Activated naive CD4-positive, alpha-beta T cell treated with anti-CD3 and anti-CD28 coated beads, Interleukin-2, amount 50 U/mL, for 72 hours (primary cell): ENCODE results near the gene ESYT3. TPM values are rescaled to one million over a fixed set of nuclear protein-coding genes. Genes with fewer than 3 reads are reported as not detected.
A peak's percentile ranks its signal among the peaks of the same experiment; 100 is the strongest.

Experiments used
- ATAC-seq, 2 donors: fragments of 150-1000 bp; cut with Tn5 transposase; 2 replicates each; pipeline ENCODE4 v1.10.0; 2021; ENCODE audit warnings: mild to moderate bottlenecking in 2 of 2, moderate library complexity in 2 of 2
- DNase-seq, 2 donors: peaks; one replicate each; pipeline ENCODE4 v3.0.0; 2021 to 2022; ENCODE audit warnings: low spot score in 2 of 2
- H3K27ac Mint-ChIP-seq, 2 donors: one replicate each; pipeline ENCODE4 v1.8.0; 2022; ENCODE audit warnings: mild to moderate bottlenecking in 2 of 2, mixed read lengths in 2 of 2
- H3K36me3 Mint-ChIP-seq, 2 donors: one replicate each; pipeline ENCODE4 v1.8.0; 2022; ENCODE audit warnings: mixed read lengths in 2 of 2
- H3K9me3 Mint-ChIP-seq, 2 donors: one replicate each; pipeline ENCODE4 v1.8.0; 2022; ENCODE audit warnings: mixed read lengths in 2 of 2
- total RNA-seq, 2 donors: library from RNA; stranded (reverse); gene quantifications; one replicate each; pipeline ENCODE4 v1.2.3, GENCODE V29; 2022

The ESYT3 gene, protein sequence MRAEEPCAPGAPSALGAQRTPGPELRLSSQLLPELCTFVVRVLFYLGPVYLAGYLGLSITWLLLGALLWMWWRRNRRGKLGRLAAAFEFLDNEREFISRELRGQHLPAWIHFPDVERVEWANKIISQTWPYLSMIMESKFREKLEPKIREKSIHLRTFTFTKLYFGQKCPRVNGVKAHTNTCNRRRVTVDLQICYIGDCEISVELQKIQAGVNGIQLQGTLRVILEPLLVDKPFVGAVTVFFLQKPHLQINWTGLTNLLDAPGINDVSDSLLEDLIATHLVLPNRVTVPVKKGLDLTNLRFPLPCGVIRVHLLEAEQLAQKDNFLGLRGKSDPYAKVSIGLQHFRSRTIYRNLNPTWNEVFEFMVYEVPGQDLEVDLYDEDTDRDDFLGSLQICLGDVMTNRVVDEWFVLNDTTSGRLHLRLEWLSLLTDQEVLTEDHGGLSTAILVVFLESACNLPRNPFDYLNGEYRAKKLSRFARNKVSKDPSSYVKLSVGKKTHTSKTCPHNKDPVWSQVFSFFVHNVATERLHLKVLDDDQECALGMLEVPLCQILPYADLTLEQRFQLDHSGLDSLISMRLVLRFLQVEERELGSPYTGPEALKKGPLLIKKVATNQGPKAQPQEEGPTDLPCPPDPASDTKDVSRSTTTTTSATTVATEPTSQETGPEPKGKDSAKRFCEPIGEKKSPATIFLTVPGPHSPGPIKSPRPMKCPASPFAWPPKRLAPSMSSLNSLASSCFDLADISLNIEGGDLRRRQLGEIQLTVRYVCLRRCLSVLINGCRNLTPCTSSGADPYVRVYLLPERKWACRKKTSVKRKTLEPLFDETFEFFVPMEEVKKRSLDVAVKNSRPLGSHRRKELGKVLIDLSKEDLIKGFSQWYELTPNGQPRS
- total RNA-seq, result under 1 TPM; 0.14 to 0.35 TPM

DNA sequence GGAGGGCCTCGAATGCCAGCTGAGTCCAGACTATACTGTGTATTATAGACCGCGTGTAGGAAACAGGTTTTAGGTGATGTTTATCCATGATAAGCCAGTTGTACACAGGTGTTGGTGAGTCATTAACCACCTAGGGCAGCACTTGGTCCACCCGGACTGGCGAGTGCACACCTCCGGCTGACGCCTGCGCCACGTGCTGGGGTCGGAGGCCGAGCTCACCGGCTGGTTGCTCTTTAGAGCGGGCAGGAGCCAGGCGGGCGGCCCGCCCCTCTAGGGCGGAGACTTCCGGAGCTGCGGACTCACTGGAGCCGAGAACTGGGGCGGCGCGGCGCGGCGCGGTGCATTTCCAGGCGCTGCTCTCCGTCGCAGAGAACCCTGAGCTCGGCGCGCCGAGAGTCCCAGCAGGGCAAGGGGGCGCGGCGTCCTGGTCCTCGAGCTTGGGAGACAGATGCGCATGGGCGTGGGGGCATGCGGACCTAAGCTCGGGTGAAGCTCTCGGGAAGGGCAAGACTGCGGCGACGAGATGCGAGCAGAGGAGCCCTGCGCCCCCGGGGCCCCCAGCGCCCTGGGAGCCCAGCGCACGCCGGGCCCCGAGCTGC lies at the start of gene ESYT3:
ESYT3 (plus strand) TSS at position 341 of the 599 bp plus-strand sequence; CDS start at position 524, 183 bp downstream.
- peak; percentile 85 to 93 for ATAC-seq
- H3K36me3 Mint-ChIP-seq, result no peaks in the 10 kb centered on the region
- no peak within 1 kb of the TSS for H3K27ac Mint-ChIP-seq
- no peaks in the 10 kb centered on the region for H3K9me3 Mint-ChIP-seq
- peak in 1 of 2 donors; percentile 67 for DNase-seq

DNA sequence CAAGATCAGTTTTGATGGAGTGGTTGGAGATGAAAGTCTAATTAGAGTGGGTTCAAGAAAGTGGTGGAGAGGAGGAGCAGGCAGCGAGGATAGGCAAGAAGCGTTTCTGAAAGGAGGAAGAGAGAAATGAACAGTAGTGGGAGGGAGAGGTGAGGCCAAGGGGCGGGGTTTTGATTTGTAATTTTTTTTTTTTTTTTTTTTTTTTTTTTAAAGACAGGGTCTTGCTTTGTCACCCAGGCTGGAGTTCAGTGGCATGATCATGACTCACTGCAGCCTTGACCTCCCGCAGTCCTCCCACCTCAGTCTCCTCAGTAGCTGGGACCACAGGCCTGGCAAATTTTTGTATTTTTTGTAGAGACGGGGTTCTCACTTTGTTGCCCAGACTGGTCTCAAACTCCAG lies 49.4 kb upstream of the ESYT3 start:
- Mint-ChIP-seq H3K36me3 (no peaks in the 10 kb centered on the region), H3K27ac (no peak overlapping the region), H3K9me3 (no peaks in the 10 kb centered on the region)
- no peak for ATAC-seq
- no peak for DNase-seq

DNA sequence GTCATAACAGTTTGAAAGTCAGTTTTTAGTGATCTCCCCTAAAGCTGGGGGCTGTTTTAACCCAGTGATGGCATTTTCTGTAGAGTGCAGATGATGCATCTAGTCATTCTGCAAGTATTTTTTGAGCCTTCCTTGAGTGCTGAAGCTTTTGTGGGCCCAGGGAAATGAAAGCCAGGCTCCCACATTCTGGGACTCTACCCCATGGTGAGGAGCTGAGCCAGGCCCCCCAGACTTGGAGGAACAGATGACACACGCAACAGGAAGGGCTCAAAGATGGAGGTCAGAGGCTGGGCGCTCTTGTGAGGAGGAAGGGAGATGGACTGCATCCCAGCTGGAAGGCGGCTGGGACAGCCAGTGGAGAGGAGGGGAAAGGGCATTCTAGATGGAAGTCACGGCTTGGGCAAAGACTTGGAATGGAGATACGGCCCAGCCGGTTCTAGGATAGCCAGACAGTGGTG lies 45.2 kb upstream of the ESYT3 start:
- no peak overlapping the region for H3K27ac Mint-ChIP-seq
- ATAC-seq, result peak in 1 of 2 donors; percentile 64
- no peaks in the 10 kb centered on the region for H3K9me3 Mint-ChIP-seq
- H3K36me3 Mint-ChIP-seq, result no peaks in the 10 kb centered on the region
- DNase-seq, result no peak

DNA sequence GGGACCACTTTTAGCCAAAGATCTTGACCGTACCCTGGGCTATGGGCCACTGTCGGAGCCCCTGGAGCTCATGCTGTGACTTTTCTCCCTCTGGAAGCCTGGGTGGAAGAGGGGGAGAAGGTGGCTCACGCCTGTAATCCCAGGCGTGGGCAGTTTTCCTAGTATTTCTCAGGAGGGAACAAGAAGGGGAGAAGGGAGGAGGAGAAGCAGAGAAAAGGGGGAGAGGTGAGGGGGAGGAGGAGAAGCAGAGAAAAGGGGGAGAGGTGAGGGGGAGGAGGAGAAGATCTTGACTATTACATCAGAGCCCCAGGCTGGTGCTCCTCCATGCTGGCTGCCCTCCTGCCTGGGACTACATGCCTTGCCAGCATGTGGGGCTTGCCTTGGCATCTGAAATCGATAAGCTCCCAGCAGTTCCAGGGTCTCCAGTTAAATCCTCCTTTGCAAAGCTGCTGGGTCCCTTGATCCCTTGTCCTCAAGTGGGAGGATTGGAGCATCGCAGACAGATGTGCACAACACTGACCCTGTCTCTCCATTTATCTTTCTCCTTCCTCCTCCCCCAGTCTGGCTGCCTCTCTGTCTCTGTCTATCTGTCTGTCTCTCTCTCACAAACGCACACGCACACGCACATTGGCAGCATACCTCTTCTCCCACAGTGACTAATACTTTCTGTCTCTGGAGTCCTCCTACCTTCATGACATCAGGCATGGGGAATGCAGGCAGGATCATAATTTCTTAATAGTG lies 44.4 kb upstream of the ESYT3 start:
- Mint-ChIP-seq H3K36me3 (no peaks in the 10 kb centered on the region), H3K27ac (no peak overlapping the region), H3K9me3 (no peaks in the 10 kb centered on the region)
- ATAC-seq (no peak), DNase-seq (no peak)

DNA sequence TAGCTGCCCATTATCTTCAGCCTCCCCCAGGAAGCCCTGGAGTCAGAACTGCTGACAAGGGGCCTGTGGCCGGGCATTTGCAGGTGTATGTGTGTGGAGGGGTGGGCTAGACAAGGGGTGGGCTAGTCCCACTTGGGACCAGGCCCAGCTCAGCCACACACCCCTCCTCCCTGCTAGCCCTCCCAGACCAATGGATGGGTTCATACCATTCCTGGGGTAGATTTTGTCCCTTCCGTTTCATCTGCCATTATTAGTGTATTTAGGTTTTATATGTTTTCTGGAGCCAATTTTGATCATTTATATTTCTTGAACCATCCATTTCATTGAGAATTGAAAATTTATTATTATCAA lies 43.9 kb upstream of the ESYT3 start:
- DNase-seq (no peak), ATAC-seq (no peak)
- Mint-ChIP-seq H3K27ac (no peak overlapping the region), H3K36me3 (no peaks in the 10 kb centered on the region), H3K9me3 (no peaks in the 10 kb centered on the region)

DNA sequence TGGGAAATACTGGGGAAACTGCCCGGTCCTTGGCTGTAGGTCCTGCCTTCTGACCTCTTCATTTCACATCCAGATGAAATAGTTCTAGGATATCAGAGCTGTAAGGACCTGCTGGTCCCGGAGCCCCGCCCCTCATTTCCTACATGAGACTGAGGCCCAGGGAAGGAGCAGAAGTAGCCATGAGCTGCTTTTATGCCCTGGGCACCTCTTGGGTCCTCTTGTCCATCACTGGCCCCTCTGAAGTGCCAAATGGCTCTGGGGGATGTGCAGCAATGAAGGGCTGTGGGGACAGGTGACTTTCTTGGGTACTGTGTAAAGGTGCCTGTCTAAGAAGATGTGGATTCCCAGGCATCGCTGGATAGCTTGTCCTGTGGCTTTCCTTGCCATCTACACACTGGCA lies 40.3 kb upstream of the ESYT3 start:
- no peak for ATAC-seq
- DNase-seq, result no peak
- Mint-ChIP-seq H3K36me3 (no peaks in the 10 kb centered on the region), H3K9me3 (no peaks in the 10 kb centered on the region), H3K27ac (no peak overlapping the region)

DNA sequence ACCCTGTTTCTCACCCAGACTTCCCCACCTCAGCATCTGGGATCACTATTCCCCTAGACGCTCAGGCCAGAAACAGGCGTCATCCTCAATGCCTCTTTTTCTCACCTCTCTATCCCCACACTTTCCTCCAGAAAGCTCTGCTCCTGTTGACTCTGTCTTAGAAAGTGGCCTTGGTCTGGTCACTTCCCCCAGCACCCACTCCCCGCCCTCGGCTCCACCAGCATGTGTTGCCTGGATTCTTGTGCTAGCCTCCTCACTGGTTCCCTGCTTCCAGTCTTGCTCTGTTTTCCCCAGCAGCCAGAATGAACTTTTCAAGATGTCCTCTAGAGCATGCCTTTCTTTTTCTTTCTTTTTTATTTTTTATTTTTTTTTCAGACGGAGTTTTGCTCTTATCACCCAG lies 39.7 kb upstream of the ESYT3 start:
- ATAC-seq (no peak), DNase-seq (no peak)
- Mint-ChIP-seq H3K36me3 (no peaks in the 10 kb centered on the region), H3K27ac (no peak overlapping the region), H3K9me3 (no peaks in the 10 kb centered on the region)

DNA sequence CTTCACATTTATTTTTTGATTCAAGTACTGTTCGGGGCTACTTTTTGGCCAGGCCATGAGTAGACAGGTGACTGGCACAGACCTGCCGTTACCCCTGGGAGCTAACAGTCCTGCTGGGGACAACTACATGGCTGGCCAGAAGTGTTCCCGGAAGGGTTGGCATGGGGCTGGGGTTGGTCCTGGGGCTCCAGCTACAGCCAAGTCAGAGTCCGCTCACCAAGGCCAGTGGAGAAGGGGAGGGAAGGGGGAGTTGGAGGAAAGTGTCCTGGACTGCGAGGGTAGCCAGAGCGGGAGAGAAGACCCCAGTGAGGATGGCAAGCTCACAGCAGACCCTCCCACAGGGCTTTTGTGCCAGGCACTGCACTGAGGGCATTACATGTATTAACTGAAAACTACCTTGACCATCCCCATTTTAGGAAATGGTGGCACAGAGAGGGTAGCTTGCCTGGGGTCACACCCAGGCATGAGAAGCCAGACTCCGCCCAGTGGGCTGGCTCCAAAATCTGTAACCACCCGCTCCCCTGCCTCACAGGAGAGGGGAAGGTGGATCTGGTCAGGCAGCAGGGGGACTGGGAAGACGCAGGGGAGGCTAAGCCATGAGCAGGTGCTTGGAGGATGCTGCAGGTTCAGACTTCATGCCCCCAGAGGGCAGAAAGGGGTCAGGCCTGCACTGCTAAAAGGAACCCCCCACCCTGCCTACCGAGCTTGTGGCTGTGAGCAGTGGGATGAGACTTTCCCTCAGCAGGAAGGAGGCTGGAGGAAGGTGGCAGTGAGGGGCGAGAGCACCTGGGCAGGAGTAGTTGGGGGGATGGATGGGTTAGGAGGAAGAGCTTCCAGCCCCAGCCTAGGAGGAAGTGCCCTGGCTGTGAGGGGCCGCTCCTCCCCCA lies 38.3 kb upstream of the ESYT3 start:
- ATAC-seq (no peak), DNase-seq (no peak)
- Mint-ChIP-seq H3K36me3 (no peaks in the 10 kb centered on the region), H3K9me3 (no peaks in the 10 kb centered on the region), H3K27ac (peak overlapping the region in 1 of 2 donors; percentile 81)

DNA sequence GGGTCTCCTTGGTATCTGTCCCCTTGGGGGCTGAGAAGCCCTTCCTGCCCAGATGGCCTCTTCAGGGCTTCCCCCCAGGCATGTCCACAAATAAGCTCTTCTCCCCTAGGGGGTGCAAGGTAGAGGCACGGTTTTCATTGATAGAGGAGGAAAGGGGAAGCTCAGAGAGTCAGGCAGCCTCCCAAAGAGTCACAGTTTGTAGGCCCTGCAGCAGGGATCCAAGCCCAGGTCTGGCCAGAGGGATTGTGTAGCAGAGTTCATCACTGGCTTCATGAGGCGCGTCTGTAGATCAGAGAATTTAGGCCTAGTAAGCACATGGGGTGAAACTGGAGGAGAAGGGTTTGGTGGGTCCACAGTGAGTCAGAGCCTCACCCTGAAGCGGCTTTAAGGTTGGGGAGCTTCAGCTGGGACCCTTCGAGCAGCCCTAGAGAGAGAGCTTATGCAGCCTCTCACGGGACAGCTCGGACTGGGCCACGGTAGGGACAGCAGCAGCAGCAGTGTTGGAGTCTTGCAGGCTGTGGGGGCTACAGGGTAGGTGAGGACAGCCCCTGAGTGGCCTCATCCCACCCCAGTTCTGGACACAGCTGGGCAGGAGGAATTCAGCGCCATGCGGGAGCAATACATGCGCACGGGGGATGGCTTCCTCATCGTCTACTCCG lies 37.5 kb upstream of the ESYT3 start:
- H3K27ac Mint-ChIP-seq, result peak overlapping the region in 1 of 2 donors; percentile 81
- ATAC-seq (no peak), DNase-seq (no peak)
- no peaks in the 10 kb centered on the region for H3K36me3 Mint-ChIP-seq
- no peaks in the 10 kb centered on the region for H3K9me3 Mint-ChIP-seq

DNA sequence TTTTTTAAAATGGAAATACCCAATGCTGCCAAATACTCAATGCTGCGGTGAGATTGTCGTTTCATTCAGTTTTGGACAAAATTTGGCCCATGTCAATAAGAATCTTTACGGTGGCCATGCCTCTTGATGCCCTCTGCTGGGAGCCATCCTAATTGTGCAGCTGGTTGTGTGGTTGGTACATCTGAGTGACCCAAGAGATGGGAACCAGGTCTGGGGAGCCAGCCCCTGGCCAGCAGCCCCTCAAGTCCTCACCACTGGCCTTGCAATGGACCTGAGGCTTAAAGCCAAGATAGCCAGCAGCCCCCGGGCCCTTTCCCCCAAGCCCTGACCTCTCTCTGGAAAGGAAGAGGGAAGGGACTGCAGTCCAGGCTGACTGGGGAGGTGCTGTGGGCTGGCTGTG lies 36.4 kb upstream of the ESYT3 start:
- no peak for ATAC-seq
- no peaks in the 10 kb centered on the region for H3K36me3 Mint-ChIP-seq
- no peak overlapping the region for H3K27ac Mint-ChIP-seq
- H3K9me3 Mint-ChIP-seq, result no peaks in the 10 kb centered on the region
- DNase-seq, result no peak

DNA sequence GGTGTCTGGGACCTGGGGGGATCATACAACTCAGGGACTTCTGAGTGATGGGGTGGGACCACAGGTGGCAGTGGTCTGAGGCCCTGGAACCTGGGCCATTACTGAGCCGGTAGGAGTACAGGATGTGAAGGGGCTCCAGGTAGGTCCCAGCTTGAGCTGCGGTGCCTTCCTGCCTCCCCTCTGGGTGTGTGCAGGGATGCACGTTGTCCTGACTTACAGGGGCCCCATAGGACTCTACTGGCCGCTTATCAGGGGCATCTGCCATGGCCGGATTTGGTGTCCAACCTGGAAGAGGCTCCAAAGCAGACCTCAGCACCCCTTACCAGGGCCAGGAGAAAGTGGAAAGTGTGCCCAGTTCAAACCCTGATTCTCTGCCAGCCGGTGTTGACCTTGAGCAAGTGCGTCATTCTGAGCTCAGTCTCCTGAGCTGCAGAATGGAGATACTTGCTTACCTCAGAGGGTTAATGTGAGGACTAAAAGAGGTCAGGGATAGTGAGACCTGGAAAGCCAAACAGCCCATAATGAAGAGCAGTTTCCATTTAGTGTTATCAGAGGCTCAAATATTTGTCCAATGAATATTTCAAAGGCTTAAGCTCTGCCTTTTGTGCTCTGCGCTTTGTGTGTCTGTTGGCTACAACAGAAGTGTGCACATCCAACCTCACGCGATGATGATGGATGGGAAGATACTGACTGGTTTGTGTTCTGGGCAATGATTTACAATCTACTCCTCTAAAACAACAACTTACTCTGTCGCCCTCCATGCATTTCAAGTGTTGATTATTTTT lies 35.4 kb upstream of the ESYT3 start:
- H3K27ac Mint-ChIP-seq, result no peak overlapping the region
- no peak for ATAC-seq
- no peaks in the 10 kb centered on the region for H3K9me3 Mint-ChIP-seq
- no peak for DNase-seq
- no peaks in the 10 kb centered on the region for H3K36me3 Mint-ChIP-seq

DNA sequence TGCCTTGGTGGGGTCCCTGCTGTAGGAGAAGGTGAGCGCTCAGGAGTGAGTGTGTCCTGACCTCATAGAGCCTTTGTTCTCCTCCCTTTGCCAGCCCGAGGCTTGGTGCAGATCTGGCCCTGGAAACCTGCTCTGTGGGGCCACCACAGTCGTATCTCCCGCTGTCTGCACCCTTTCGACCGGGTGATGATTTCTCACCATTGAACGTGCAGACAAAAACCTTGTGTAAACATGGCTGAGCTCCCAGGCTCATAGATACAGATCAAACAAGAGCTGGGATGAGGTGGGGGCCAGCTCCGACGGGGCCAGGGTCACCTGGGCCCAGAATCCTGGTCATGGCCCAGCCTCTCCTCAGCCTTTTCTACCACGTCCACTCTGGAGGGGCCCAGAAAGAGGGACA lies 34.6 kb upstream of the ESYT3 start:
- Mint-ChIP-seq H3K9me3 (no peaks in the 10 kb centered on the region), H3K27ac (no peak overlapping the region), H3K36me3 (no peaks in the 10 kb centered on the region)
- ATAC-seq (no peak), DNase-seq (no peak)

DNA sequence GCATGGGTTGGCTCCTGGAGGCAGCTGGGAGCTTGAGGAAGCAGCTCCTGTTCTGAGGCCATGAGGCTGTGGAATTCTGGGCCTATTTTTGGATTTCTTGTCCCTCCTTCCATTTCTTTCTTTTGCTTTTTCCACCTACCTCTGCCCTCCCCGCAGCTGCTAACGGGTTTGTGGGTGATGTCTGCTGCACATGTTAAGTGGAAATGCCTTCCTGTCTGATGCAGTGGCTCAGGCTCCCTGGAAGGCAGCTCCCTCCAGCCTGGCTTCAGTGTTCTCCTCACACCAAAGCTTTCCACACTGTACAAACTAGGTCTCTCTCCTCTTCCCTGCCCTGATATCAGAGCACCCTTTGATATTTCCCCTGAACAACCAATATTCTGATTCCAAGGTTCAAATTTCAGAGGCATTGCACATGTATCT lies 33.8 kb upstream of the ESYT3 start:
- ATAC-seq (no peak), DNase-seq (no peak)
- Mint-ChIP-seq H3K27ac (no peak overlapping the region), H3K36me3 (no peaks in the 10 kb centered on the region), H3K9me3 (no peaks in the 10 kb centered on the region)

DNA sequence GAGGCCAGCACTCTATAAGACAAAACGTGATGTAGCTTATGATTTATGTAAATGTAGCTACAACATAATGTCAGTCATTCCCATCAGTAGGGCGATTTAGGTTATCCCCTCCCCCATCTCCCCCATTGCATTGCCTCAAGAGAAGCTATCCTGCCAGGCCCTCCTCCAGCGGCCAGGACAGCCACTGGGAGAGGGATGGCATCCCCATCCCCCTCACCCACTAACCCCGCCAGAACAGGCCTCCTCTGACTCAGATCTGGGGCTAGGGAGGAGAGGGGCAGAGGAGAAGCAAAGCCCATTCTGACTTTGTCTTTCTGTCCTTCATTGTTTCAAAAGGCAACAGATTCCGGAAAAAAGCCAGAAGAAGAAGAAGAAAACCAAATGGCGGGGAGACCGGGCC lies 32.6 kb upstream of the ESYT3 start:
- DNase-seq, result no peak
- no peak overlapping the region for H3K27ac Mint-ChIP-seq
- H3K9me3 Mint-ChIP-seq, result no peaks in the 10 kb centered on the region
- no peaks in the 10 kb centered on the region for H3K36me3 Mint-ChIP-seq
- ATAC-seq, result no peak

DNA sequence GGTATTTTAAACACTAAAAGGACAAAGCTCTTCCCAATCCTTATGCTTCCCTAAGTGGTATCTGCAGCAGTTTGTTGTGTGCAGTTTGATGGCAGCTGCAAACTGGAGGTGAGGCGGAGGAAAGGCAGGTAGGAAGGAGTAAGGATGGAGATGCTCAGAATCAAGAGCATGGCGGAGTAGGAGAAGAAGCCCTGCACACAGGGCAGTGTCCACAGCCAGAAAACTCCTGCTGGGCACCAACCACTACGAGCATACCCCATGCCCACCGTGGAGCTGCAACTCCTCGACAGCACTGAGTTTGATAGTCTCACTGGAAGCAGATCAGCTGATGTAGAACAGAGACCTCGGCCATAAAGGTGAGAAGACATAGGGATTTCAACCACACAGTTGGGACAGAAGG lies 30.3 kb upstream of the ESYT3 start:
- no peak for ATAC-seq
- H3K9me3 Mint-ChIP-seq, result no peaks in the 10 kb centered on the region

More for the DNA sequence above, 30.3 kb upstream of the ESYT3 start:
- Mint-ChIP-seq H3K27ac (no peak overlapping the region), H3K36me3 (no peaks in the 10 kb centered on the region)
- no peak for DNase-seq
